ENCODE measurements around the gene NAV2. TPM values are rescaled to one million over a fixed set of nuclear protein-coding genes. Genes with fewer than 3 reads are reported as not detected.

The NAV2 gene
- total RNA-seq, 1 donor from 2014 or later = not detected

GRCh38 chr11:19985111-19985510, 272.5 kb downstream of the NAV2 start:
- H3K27me3 Mint-ChIP-seq = peaks cover 6% of the 10 kb centered on the region
- H3K4me3 Mint-ChIP-seq = no peak overlapping the region
- no peak overlapping the region for H3K27ac Mint-ChIP-seq

GRCh38 chr11:19987331-19987801, 274.7 kb downstream of the NAV2 start:
- intact Hi-C loops (cut with micrococcal nuclease) = no loop called here
- Mint-ChIP-seq H3K36me3 (ENCODE audit: low read depth) (no peaks in the 10 kb centered on the region), H3K4me3 (no peak overlapping the region), H3K27me3 (peaks cover 6% of the 10 kb centered on the region), H3K27ac (no peak overlapping the region), H3K4me1 (no peaks in the 10 kb centered on the region), H3K9me3 (no peaks in the 10 kb centered on the region)
- no peak for DNase-seq

More at GRCh38 chr11:19985111-19985510, 272.5 kb downstream of the NAV2 start:
- Mint-ChIP-seq H3K4me1 (no peaks in the 10 kb centered on the region), H3K36me3 (ENCODE audit: low read depth) (no peaks in the 10 kb centered on the region), H3K9me3 (no peaks in the 10 kb centered on the region)
- intact Hi-C loops (cut with micrococcal nuclease) = no loop called here
- no peak for DNase-seq

GRCh38 chr11:19988598-19988997, 276.0 kb downstream of the NAV2 start:
- no peak overlapping the region for H3K27ac Mint-ChIP-seq
- H3K36me3 Mint-ChIP-seq (ENCODE audit: low read depth) = no peaks in the 10 kb centered on the region

GRCh38 chr11:19989191-19989590, 276.6 kb downstream of the NAV2 start:
- Mint-ChIP-seq H3K27ac (no peak overlapping the region), H3K4me3 (no peak overlapping the region), H3K27me3 (peaks cover 6% of the 10 kb centered on the region), H3K9me3 (no peaks in the 10 kb centered on the region), H3K36me3 (ENCODE audit: low read depth) (no peaks in the 10 kb centered on the region), H3K4me1 (no peaks in the 10 kb centered on the region)
- intact Hi-C loops (cut with micrococcal nuclease) = no loop called here
- DNase-seq = no peak

More at GRCh38 chr11:19988598-19988997, 276.0 kb downstream of the NAV2 start:
- no peaks in the 10 kb centered on the region for H3K9me3 Mint-ChIP-seq
- no peak overlapping the region for H3K4me3 Mint-ChIP-seq
- H3K4me1 Mint-ChIP-seq = no peaks in the 10 kb centered on the region
- H3K27me3 Mint-ChIP-seq = peaks cover 6% of the 10 kb centered on the region
- intact Hi-C loops (cut with micrococcal nuclease) = no loop called here
- no peak for DNase-seq

GRCh38 chr11:19992162-19992561, 279.5 kb downstream of the NAV2 start:
- no peak overlapping the region for H3K27ac Mint-ChIP-seq
- H3K4me1 Mint-ChIP-seq = no peaks in the 10 kb centered on the region
- H3K36me3 Mint-ChIP-seq (ENCODE audit: low read depth) = no peaks in the 10 kb centered on the region
- H3K4me3 Mint-ChIP-seq = no peak overlapping the region
- DNase-seq = no peak
- peaks cover 6% of the 10 kb centered on the region for H3K27me3 Mint-ChIP-seq
- intact Hi-C loops (cut with micrococcal nuclease) = no loop called here
- no peaks in the 10 kb centered on the region for H3K9me3 Mint-ChIP-seq

- Mint-ChIP-seq H3K4me3 (no peak overlapping the region), H3K27ac (no peak overlapping the region), H3K9me3 (no peaks in the 10 kb centered on the region), H3K27me3 (peaks cover 2% of the 10 kb centered on the region), H3K4me1 (no peaks in the 10 kb centered on the region), H3K36me3 (ENCODE audit: low read depth) (no peaks in the 10 kb centered on the region)
- intact Hi-C loops (cut with micrococcal nuclease) = no loop called here
- no peak for DNase-seq
These were observed 280.4 kb downstream of the NAV2 start for GRCh38 chr11:19992998-19993397.

- no peak for DNase-seq
- Mint-ChIP-seq H3K4me1 (no peaks in the 10 kb centered on the region), H3K27ac (no peak overlapping the region), H3K9me3 (no peaks in the 10 kb centered on the region), H3K36me3 (ENCODE audit: low read depth) (no peaks in the 10 kb centered on the region), H3K27me3 (no peaks in the 10 kb centered on the region), H3K4me3 (no peak overlapping the region)
- intact Hi-C loops (cut with micrococcal nuclease) = no loop called here
These were observed 282.0 kb downstream of the NAV2 start for GRCh38 chr11:19994672-19995071.

GRCh38 chr11:19995145-19995544, 282.5 kb downstream of the NAV2 start:
- no peak for DNase-seq
- Mint-ChIP-seq H3K4me1 (no peaks in the 10 kb centered on the region), H3K4me3 (no peak overlapping the region), H3K27me3 (no peaks in the 10 kb centered on the region), H3K27ac (no peak overlapping the region), H3K9me3 (no peaks in the 10 kb centered on the region), H3K36me3 (ENCODE audit: low read depth) (no peaks in the 10 kb centered on the region)
- intact Hi-C loops (cut with micrococcal nuclease) = no loop called here

- H3K27ac Mint-ChIP-seq = no peak overlapping the region
- H3K4me3 Mint-ChIP-seq = no peak overlapping the region
- no peaks in the 10 kb centered on the region for H3K27me3 Mint-ChIP-seq
- no peaks in the 10 kb centered on the region for H3K36me3 Mint-ChIP-seq (ENCODE audit: low read depth)
- H3K9me3 Mint-ChIP-seq = no peaks in the 10 kb centered on the region
- intact Hi-C loops (cut with micrococcal nuclease) = no loop called here
- no peaks in the 10 kb centered on the region for H3K4me1 Mint-ChIP-seq
- no peak for DNase-seq
These were observed 283.9 kb downstream of the NAV2 start for GRCh38 chr11:19996571-19996970.

GRCh38 chr11:20000022-20000350, 287.3 kb downstream of the NAV2 start:
- no peaks in the 10 kb centered on the region for H3K4me1 Mint-ChIP-seq
- intact Hi-C loops (cut with micrococcal nuclease) = no loop called here
- no peak overlapping the region for H3K4me3 Mint-ChIP-seq
- no peaks in the 10 kb centered on the region for H3K9me3 Mint-ChIP-seq
- no peaks in the 10 kb centered on the region for H3K36me3 Mint-ChIP-seq (ENCODE audit: low read depth)
- H3K27ac Mint-ChIP-seq = no peak overlapping the region
- DNase-seq = no peak
- no peaks in the 10 kb centered on the region for H3K27me3 Mint-ChIP-seq

- Mint-ChIP-seq H3K9me3 (no peaks in the 10 kb centered on the region), H3K4me3 (no peak overlapping the region), H3K27ac (no peak overlapping the region), H3K4me1 (no peaks in the 10 kb centered on the region), H3K27me3 (no peaks in the 10 kb centered on the region), H3K36me3 (ENCODE audit: low read depth) (no peaks in the 10 kb centered on the region)
- intact Hi-C loops (cut with micrococcal nuclease) = no loop called here
- DNase-seq = no peak
These were observed 287.9 kb downstream of the NAV2 start for GRCh38 chr11:20000351-20001134.

- H3K4me1 Mint-ChIP-seq = no peaks in the 10 kb centered on the region
- H3K27me3 Mint-ChIP-seq = no peaks in the 10 kb centered on the region
- H3K9me3 Mint-ChIP-seq = no peaks in the 10 kb centered on the region
- intact Hi-C loops (cut with micrococcal nuclease) = no loop called here
- H3K27ac Mint-ChIP-seq = no peak overlapping the region
- DNase-seq = no peak
- H3K36me3 Mint-ChIP-seq (ENCODE audit: low read depth) = no peaks in the 10 kb centered on the region
- H3K4me3 Mint-ChIP-seq = no peak overlapping the region
These were observed 289.9 kb downstream of the NAV2 start for GRCh38 chr11:20002312-20003216.

GRCh38 chr11:20003351-20003750, 290.7 kb downstream of the NAV2 start:
- H3K36me3 Mint-ChIP-seq (ENCODE audit: low read depth) = no peaks in the 10 kb centered on the region
- no peak for DNase-seq
- no peak overlapping the region for H3K27ac Mint-ChIP-seq
- intact Hi-C loops (cut with micrococcal nuclease) = no loop called here
- H3K4me3 Mint-ChIP-seq = no peak overlapping the region
- H3K4me1 Mint-ChIP-seq = no peaks in the 10 kb centered on the region
- no peaks in the 10 kb centered on the region for H3K27me3 Mint-ChIP-seq
- no peaks in the 10 kb centered on the region for H3K9me3 Mint-ChIP-seq

GRCh38 chr11:20004866-20005265, 292.2 kb downstream of the NAV2 start:
- Mint-ChIP-seq H3K27ac (no peak overlapping the region), H3K4me1 (no peaks in the 10 kb centered on the region), H3K36me3 (ENCODE audit: low read depth) (no peaks in the 10 kb centered on the region), H3K27me3 (no peaks in the 10 kb centered on the region), H3K4me3 (no peak overlapping the region), H3K9me3 (no peaks in the 10 kb centered on the region)
- DNase-seq = no peak
- intact Hi-C loops (cut with micrococcal nuclease) = no loop called here

All from activated CD4-positive, alpha-beta T cell treated with anti-CD3 and anti-CD28 coated beads, Interleukin-2, amount 10 ng/mL, durations not matched to agents 24 days and 14 days (primary cell).